ENCODE measurements around the gene CLEC20A.
"Not testable (repeated sequence)": the region's sequence is repeated elsewhere in the genome, so short reads cannot be mapped to it uniquely, and the experiment has no call there.

CLEC20A gene

DNA sequence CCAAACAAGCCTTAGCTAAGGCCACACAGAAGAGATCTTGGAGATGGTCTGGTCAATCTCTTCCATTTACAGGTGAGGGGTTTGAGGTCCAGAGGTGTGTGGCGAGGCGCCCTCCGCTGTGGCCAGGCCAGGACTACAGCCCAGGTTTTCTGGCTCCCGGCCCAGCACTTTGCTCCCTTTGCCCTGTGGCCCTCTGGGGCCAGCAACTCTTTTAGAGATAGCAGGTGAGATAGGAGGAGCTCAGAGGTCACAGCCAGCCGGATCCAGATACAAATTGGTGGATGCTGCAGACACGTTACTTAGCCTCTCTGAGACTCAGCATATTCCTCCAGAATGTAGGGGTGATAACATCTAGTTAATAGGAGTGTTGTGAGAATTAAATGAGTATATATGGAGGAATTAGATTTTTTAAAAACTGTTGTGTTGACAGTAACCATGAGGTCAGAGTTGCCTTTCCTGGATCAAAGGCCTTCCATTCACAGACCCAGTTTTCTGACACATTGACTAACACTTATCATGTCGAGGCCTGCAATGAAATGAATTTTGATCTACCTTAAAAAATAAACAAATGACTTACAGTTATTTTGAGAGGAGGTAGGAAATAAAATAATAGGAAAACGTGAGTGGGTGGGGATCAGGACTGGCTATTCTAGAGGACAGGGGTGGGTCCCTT is 32.7 kb upstream of the CLEC20A start:
- DNase-seq (ENCODE audit: low read depth, low spot score), result no peak

GRCh38 chr1:178528953-178529335 is 32.2 kb upstream of the CLEC20A start:
- no peak for DNase-seq (ENCODE audit: low read depth, low spot score)

DNA sequence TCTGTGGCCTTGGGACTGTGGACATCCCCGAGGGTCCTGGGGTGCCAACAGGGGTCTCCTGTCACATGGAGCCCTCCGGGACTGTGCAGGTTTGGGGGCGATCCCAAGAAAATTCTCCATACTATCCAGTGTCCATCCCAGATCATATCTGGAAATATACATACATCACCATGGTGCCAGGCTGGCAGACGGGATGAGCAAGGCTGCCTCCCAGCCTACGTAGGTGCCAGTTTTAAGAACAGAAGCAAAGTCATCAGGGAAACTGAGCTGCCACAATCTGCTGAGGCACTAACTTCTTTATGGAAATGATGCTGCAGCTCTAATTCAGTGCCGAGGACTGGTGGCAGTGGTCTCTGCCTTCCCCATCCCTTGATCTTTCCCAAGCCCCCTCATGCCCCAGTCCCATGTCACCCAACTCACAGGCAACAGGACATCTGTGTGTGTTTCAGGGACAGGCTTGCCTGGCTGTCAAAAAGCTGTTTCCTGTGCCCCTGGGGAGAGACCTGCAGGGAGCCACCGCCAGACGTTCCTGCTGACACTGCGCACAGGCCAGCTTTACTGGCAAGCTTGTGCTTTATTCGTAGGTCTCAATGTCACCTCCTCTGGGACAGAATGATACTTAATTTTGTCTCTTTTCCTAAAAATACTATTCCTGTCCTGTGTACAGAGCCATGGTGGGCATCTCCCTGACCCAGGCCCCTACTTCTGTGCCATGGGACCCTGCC is 31.6 kb upstream of the CLEC20A start:
- DNase-seq (ENCODE audit: low read depth, low spot score), result no peak

DNA sequence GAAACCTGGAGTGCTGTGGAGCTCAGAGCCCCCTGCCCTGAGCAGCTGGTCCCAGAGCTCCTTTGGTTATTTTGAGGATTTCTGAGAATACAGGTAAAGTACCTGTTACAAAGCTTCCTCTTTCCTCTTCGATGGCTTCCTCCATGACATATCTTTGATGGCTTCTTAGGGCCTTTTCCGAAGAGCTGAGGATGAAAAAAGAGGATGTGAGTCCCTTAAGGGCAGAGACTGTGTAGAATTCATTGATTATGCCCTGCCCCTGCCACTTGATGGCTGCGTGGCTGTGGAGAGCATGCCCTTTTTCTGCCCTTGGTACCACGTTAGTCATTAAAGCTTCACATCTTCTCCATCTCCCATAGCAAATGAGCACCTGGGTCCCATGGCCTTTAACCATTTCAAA is 30.4 kb upstream of the CLEC20A start:
- no peak for DNase-seq (ENCODE audit: low read depth, low spot score)

- DNase-seq (ENCODE audit: low read depth, low spot score), result no peak
These were observed 24.5 kb upstream of the CLEC20A start for GRCh38 chr1:178521241-178521640.

DNA sequence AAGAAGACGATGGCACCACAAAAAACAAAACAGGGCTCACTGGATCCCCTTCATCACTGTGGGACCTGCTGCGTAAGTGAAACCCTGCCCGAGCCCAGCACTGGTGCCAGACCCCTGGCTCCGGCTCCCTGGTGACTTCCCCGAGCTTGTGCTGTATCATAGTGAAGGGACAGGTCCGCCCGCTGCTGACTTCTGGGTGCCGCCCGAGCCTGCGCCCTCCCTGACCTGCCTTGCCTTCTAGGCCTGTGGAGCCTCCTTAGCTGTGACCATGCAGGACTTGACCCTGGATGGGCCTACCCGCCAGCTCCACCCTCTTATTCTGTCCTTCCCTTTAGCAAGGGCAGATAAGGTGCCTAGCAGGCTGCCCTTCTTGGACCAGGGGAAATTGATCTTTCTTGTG is 24.0 kb upstream of the CLEC20A start:
- DNase-seq (ENCODE audit: low read depth, low spot score), result no peak

DNA sequence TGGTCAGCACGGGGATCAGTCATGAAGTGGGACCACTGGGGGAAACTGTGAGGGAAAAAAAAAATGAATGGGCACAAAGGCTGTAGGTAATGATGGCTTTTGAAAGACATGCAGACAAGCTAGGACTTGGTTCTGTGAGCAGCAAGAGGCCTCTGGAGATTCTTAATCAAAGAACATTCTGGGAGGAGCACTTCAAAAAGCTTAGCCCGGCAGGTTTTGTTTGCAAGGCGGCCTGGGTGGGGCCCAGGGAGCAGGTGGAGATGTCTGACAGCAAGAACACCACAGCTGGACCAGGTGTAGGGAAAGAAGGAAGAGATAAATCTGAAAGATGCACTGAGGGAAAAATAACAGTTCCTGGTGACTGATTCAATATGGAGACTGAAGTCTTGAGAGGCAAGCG is 22.1 kb upstream of the CLEC20A start:
- no peak for DNase-seq (ENCODE audit: low read depth, low spot score)

DNA sequence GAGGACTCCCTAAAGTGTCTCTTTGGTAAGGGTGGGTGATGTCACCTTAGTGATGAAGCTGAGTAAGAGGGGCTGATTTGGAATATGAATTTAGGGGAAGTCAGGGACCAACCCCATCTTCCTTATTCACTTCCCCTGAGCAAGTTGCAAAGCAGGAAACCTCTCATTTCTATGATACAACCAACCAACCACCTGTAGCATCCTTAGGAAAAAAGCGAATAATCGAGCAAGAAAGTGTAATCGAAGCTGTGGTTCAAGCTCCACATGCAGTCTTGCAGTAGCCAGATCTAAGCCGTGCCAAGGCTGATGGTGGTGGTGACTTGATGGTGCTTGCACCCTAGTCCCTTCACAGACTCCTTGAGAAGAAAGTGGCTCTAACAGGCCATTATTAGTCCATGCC is 19.3 kb upstream of the CLEC20A start:
- DNase-seq (ENCODE audit: low read depth, low spot score), result no peak

GRCh38 chr1:178513278-178513983 is 16.7 kb upstream of the CLEC20A start:
- no peak for DNase-seq (ENCODE audit: low read depth, low spot score)

GRCh38 chr1:178512566-178513277 is 16.0 kb upstream of the CLEC20A start, which contains the start of gene TEX35:
Gene TEX35 (plus strand): TSS chr1:178513109. CDS start chr1:178513189, 80 bp downstream.
- DNase-seq (ENCODE audit: low read depth, low spot score), result no peak

- DNase-seq (ENCODE audit: low read depth, low spot score), result no peak
These were observed 13.4 kb upstream of the CLEC20A start for GRCh38 chr1:178510155-178510554.

DNA sequence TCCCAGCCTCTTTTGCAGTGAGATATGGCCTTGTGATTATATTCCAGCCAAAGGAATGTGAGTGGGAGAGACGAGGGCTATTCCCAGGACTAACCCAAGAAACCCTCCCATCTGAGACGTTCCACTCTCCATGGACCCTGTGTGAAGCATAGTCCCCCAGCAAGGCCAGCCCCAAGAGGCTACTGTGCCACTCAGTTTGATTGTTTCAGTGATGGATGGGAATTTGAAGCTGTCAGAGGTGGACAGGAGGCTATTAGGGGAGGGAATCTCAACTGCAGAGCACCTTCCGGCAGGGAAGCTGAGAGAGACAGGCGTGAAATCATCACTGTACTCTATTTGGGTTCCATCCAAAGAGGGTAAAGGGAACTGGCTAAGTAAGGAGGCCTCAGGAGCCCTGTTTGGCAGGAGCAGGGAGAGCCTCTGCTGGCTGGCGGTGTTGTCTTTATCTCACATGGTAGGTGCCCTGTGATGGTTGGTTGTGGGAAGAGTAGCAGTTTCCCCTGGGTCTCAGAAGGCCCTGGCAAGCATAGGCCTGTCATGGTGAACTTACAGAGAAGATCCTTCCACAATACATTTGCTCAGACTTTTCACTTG is 12.7 kb upstream of the CLEC20A start:
- no peak for DNase-seq (ENCODE audit: low read depth, low spot score)

GRCh38 chr1:178506669-178507068 is 9.9 kb upstream of the CLEC20A start:
- no peak for DNase-seq (ENCODE audit: low read depth, low spot score)

- no peak for DNase-seq (ENCODE audit: low read depth, low spot score)
These were observed 9.4 kb upstream of the CLEC20A start for GRCh38 chr1:178506177-178506576.

GRCh38 chr1:178504286-178504685 is 7.5 kb upstream of the CLEC20A start:
- DNase-seq (ENCODE audit: low read depth, low spot score), result no peak

DNA sequence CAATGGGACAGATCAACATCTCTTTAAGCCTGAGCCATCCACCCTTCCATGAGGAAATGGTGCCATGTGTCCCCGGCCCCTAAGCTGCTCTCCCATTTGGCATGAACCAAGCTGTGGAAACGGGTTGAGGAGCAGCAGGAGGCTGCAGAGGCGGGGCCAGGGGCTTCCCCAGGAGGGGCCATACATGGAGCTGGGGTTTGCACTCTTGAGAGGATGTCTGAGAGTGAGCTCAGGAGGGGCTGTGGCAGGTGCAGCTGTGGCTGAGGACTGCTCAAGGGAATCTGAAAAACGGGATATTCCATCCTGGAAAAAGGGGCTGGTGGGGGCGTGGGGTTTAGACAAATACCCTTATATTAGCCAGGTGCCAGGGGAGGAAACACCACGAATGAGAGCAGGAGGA is 7.1 kb upstream of the CLEC20A start:
- DNase-seq (ENCODE audit: low read depth, low spot score), result no peak

- DNase-seq (ENCODE audit: low read depth, low spot score), result not testable (repeated sequence)
These were observed 6.6 kb upstream of the CLEC20A start for GRCh38 chr1:178503316-178503715.

GRCh38 chr1:178502856-178503255 is 6.1 kb upstream of the CLEC20A start:
- DNase-seq (ENCODE audit: low read depth, low spot score), result no peak

DNA sequence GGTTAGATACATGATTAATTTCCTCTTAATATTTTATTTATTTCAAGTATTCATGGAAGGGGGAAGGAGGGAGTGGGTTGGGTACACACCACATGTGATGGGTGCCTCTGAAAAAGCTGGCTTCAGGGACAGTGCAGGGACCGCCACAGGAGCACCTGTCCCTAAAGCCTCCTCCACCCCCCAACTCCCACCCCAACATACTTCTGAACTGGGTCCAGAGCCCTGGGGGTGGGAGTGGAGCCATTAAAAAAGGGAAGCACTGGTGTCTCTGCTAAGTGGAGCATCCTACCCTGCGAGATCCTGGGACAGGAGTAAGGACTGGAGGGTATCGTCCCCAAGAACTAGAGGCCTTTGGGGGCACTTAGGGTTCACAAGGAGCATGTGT is 5.6 kb upstream of the CLEC20A start:
- no peak for DNase-seq (ENCODE audit: low read depth, low spot score)

GRCh38 chr1:178501705-178502329 is 5.1 kb upstream of the CLEC20A start:
- peak; percentile 83 for DNase-seq (ENCODE audit: low read depth, low spot score)

DNA sequence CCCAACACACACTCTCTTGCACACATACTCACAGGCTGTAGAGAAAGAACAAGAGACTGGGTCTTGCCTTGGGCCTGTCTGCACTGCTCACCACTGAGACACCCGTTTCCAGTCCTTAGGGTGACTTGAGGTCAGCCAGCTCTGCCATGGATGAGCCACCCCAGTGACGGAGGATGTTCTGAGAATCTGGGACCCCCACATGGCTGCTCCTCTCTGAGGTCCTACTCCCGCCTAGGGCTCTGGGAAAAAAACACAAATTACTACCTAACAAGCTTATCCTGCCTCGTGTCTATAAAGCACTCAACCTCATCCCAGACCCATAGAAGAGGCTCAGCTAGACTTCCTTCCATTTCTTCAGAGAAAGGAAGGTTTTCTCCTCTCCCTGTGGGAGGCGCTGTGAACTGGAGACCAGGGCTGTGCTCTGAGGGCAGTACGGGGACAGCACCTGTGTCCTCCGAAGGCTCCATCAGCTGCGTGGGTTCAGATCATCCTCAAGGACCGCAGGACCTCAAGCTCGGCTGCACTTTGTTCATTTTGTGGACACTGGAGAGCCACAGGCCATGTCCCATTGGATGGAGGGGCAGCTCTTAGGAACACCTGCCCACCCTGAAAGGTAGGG is 4.3 kb upstream of the CLEC20A start:
- DNase-seq (ENCODE audit: low read depth, low spot score), result no peak

Data from astrocyte of the hippocampus (primary cell).